Measurements from ENCODE around the gene LSM14B.

The LSM14B gene

DNA sequence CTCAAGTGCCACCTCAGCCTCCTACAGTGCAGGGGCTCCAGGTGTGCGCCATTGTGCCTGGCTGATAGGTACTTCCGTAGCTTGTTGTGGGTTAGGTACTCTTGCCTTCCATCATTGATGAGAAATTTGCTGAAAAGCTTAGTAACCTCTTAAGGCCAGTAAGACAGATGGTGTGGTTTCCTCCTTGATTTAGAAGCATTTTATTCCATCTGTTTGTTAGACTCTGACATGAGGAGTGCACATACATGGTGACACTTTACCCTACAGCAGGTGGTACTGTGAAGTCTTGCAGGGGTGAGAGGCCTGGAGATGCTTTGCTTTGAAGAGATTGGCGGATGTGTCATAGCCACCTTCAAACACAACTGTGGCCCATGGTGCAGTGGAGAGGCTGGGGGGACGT, 45.8 kb downstream of the LSM14B start:
- no peak overlapping the region for H3K27ac Mint-ChIP-seq
- H3K4me3 Mint-ChIP-seq, result no peak overlapping the region
- no peaks in the 10 kb centered on the region for H3K4me1 Mint-ChIP-seq (ENCODE audit: low read depth)
- H3K27me3 Mint-ChIP-seq, result no peaks in the 10 kb centered on the region
- no peaks in the 10 kb centered on the region for H3K9me3 Mint-ChIP-seq
- peaks cover 35% of the 10 kb centered on the region for H3K36me3 Mint-ChIP-seq (ENCODE audit: low read depth)

DNA sequence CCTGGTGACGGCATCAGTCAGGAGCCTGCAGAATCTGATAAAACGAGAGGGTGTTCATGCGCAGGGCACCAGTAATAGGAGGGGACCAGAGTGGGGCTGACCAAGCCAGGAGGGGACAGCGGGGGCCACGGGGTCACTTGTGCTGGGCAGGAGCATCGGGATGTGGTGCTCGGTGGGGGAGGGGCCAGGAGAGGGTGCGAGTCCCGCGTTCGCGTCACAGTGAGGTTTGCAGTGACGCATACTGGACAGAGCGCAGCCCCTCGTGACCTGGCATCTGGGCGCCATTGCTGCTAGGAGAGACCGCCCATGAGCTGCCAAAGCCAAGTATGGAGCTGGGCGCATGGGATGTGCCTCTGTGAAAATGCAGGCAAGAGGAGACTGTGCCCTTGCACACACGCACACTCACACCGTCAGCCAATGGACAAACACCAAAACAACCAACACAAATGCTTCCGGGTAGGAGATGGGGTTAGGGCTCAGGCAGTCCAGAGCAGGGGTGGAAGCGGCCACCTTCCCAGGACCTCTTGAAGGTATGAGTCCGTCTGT, 46.7 kb downstream of the LSM14B start:
- H3K4me3 Mint-ChIP-seq, result no peak overlapping the region
- H3K36me3 Mint-ChIP-seq (ENCODE audit: low read depth), result peaks cover 31% of the 10 kb centered on the region
- no peaks in the 10 kb centered on the region for H3K9me3 Mint-ChIP-seq
- H3K27ac Mint-ChIP-seq, result no peak overlapping the region
- H3K27me3 Mint-ChIP-seq, result no peaks in the 10 kb centered on the region
- H3K4me1 Mint-ChIP-seq (ENCODE audit: low read depth), result no peaks in the 10 kb centered on the region

DNA sequence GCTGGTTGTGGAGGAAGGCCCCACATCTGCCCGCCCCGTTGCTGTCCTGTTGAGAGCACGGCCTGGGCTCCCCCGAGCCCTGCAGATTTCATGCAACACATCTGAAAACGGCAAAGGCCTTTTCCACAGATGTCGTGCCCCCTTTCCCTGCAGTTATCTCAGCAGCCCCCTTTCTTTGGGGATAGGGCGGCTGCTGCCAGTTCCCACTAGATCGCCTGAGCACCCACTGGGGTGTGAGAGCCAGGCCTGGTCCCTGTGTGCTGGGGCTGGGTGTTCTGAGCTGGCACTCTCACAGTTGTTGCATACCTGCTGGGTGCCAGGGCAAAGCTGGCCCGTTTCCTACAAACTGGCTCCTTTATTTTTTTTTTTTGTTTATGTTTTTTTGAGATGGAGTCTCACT, 48.3 kb downstream of the LSM14B start:
- H3K27ac Mint-ChIP-seq, result no peak overlapping the region
- H3K36me3 Mint-ChIP-seq (ENCODE audit: low read depth), result peaks cover 37% of the 10 kb centered on the region

DNA sequence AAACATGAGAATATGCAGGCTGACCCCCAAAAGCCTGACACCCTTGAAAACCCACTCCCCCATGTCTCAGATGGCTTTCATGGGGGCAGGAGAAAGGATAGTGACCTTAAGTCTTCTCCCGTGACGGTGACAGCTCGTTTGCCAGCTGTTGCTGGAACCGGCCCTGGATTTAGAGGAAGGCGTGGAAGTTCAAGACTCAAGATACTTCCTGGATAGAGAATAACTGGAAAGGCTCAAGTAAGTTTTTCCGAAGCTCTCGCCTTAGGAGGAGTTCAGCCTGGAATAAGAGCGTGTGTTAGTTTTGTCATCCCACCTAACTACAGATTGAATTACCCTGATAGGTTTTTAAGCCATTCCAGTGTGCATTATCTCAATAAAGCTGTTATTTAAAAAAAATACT, 49.0 kb downstream of the LSM14B start:
- no peak overlapping the region for H3K4me3 Mint-ChIP-seq
- no peaks in the 10 kb centered on the region for H3K4me1 Mint-ChIP-seq (ENCODE audit: low read depth)
- no peak overlapping the region for H3K27ac Mint-ChIP-seq
- no peaks in the 10 kb centered on the region for H3K27me3 Mint-ChIP-seq
- H3K36me3 Mint-ChIP-seq (ENCODE audit: low read depth), result peaks cover 35% of the 10 kb centered on the region
- no peaks in the 10 kb centered on the region for H3K9me3 Mint-ChIP-seq

More for the DNA sequence above, 48.3 kb downstream of the LSM14B start:
- Mint-ChIP-seq H3K9me3 (no peaks in the 10 kb centered on the region), H3K27me3 (no peaks in the 10 kb centered on the region), H3K4me3 (no peak overlapping the region), H3K4me1 (ENCODE audit: low read depth) (no peaks in the 10 kb centered on the region)

DNA sequence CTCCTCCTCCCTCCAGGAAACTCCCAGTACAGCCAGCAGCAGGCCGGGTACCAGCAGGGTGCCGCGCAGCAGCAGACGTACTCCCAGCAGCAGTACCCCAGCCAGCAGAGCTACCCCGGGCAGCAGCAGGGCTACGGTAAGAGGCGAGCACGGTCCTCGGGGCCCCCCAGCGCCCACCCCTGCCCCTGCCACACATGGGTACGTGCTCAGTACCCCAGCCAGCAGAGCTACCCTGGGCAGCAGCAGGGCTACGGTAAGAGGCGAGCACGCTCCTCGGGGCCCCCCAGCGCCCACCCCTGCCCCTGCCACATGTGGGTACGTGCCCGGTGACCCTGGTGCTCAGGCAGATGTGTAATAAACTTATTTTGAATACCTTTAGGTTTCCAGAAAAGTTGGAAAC, 50.4 kb downstream of the LSM14B start:
- Mint-ChIP-seq H3K4me1 (ENCODE audit: low read depth) (no peaks in the 10 kb centered on the region), H3K27me3 (no peaks in the 10 kb centered on the region), H3K36me3 (ENCODE audit: low read depth) (peaks cover 31% of the 10 kb centered on the region), H3K9me3 (no peaks in the 10 kb centered on the region), H3K4me3 (no peak overlapping the region), H3K27ac (no peak overlapping the region)

DNA sequence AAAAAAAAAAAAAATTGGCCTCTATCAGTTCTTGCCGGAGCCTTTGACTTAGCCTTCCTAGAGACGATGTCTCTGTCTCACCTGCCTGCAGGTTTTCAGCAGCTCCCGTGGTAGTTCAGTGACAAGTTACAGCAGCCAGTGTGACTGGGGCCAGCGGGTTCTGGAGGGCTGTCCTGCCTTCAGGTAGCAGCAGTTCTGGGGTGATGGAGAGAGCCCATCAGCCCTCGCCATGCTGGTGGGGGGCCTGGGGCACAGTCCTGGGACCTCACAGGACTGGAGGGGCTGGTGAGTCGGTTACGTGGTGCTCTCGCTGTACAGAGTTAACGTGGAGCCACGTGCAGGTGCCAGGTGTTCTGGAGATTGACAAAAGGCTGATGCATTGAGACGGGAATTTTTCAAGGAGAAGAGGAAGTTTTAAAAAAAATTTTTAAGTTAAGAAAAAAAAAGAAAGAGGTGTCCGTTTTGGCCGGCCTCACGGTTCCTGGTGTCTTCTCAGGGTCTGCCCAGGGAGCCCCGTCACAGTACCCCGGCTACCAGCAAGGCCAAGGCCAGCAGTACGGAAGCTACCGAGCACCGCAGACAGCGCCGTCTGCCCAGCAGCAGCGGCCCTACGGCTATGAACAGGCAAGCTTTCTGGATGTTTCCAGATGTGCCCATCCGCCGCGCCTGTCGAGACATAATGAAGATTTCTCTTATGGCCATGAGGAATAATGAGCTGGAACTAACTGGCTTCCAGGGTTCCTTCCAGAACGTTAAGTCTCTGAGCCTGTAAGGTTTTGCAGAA, 51.9 kb downstream of the LSM14B start:
- no peaks in the 10 kb centered on the region for H3K4me1 Mint-ChIP-seq (ENCODE audit: low read depth)
- H3K36me3 Mint-ChIP-seq (ENCODE audit: low read depth), result peaks cover 26% of the 10 kb centered on the region
- no peaks in the 10 kb centered on the region for H3K27me3 Mint-ChIP-seq
- no peak overlapping the region for H3K27ac Mint-ChIP-seq
- no peaks in the 10 kb centered on the region for H3K9me3 Mint-ChIP-seq
- H3K4me3 Mint-ChIP-seq, result no peak overlapping the region

DNA sequence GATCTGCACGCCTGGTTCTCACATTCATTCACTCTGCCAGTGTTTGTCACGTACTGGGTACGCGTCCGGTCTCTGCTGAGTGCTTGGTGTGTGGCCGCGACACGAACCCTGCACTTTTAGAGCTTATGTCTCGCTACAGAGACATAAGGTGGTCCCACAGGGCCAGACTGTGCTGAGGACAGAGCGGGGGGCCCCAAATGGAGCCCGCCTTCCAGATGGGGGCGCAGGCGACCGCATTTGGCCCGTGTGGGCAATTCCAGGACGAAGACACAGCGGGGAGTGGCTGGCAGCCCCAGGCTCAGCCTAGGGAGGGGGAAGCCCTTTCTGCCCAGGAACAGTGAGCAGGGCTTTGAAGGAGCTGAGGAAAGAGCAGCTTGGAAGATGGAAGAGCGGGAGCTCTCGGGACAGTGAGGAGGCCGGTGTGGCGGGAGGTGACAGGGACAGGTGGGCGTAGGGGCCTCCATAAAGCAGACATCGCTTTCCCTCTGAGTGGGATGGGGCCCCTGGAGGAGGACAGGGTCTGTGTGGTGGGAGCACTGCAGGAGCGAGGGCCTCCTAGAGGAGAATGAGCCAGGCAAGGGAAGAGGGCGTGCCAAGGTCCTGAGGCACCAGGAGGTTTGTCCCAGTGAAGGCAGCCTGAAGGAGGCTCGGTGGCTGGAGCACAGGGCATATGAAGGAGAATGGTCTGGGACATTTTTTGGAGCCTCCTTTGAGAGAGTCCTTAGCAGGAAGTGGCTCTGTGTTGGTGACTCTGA, 52.8 kb downstream of the LSM14B start:
- H3K4me1 Mint-ChIP-seq (ENCODE audit: low read depth), result no peaks in the 10 kb centered on the region
- H3K36me3 Mint-ChIP-seq (ENCODE audit: low read depth), result peaks cover 25% of the 10 kb centered on the region
- no peak overlapping the region for H3K27ac Mint-ChIP-seq
- no peaks in the 10 kb centered on the region for H3K27me3 Mint-ChIP-seq
- no peak overlapping the region for H3K4me3 Mint-ChIP-seq
- no peaks in the 10 kb centered on the region for H3K9me3 Mint-ChIP-seq

DNA sequence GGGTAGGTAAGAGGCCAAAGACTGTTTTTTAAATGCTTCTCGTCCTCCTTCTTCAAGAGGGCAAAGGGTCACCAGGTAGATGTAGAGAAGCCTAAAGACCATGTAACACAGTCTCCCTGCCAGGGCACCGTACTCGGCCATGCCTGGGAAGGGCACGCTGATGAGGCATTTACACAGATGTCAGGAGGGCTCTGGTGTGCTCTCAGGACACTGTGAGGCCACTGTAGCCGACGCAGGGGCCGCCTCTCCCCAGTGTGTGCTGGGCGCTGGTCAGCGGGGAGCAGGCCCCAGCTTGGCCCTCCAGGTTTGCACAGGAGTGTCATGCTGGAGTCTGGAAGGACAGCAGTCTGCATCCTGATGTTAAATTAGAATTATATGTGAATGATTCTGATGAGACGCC, 53.4 kb downstream of the LSM14B start:
- H3K9me3 Mint-ChIP-seq, result no peaks in the 10 kb centered on the region
- H3K4me3 Mint-ChIP-seq, result no peak overlapping the region
- H3K27ac Mint-ChIP-seq, result no peak overlapping the region
- peaks cover 28% of the 10 kb centered on the region for H3K36me3 Mint-ChIP-seq (ENCODE audit: low read depth)
- H3K4me1 Mint-ChIP-seq (ENCODE audit: low read depth), result no peaks in the 10 kb centered on the region
- no peaks in the 10 kb centered on the region for H3K27me3 Mint-ChIP-seq

DNA sequence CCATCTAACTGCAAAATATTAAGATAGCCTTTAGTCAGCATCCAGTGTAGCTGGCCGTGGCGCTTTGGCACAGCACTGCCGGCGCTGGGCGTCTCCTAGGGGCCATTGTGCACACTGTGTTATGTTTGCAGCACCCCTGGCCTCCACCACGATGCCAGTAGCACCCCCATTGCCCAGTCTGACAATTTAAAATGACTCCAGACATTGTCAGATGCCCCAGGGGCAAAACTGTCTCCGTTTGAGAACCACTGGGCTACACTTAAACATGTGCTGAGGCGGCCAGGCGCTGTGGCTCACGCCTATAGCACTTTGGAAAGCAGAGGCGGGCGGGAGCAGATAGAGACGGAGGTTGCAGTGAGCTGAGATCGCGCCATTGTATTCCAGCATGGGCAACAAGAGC, 54.6 kb downstream of the LSM14B start:
- H3K9me3 Mint-ChIP-seq, result no peaks in the 10 kb centered on the region

DNA sequence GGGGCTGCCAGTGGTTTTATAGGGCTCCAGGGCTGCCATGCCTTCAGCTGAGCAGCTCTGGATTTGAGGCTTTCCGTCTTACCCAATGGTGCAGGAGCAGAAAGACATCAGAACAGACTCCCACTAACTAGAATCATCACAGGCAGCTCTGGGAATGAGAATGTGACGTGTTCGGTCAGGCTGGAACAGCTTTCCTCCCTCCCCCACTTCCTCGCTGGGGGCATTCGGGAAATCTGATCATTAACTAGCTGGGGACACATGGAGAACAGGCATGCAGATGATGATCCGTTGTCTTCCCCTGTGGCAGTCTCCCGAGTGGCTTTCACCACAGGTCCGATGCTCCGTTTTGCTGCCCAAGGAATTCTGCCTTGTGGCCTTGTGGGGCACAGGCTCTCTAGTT, 55.0 kb downstream of the LSM14B start:
- peaks cover 26% of the 10 kb centered on the region for H3K36me3 Mint-ChIP-seq (ENCODE audit: low read depth)
- H3K4me1 Mint-ChIP-seq (ENCODE audit: low read depth), result peaks cover 8% of the 10 kb centered on the region
- no peaks in the 10 kb centered on the region for H3K27me3 Mint-ChIP-seq
- H3K9me3 Mint-ChIP-seq, result no peaks in the 10 kb centered on the region
- H3K4me3 Mint-ChIP-seq, result no peak overlapping the region
- no peak overlapping the region for H3K27ac Mint-ChIP-seq

More for the DNA sequence above, 54.6 kb downstream of the LSM14B start:
- Mint-ChIP-seq H3K27me3 (no peaks in the 10 kb centered on the region), H3K36me3 (ENCODE audit: low read depth) (peaks cover 28% of the 10 kb centered on the region), H3K4me1 (ENCODE audit: low read depth) (peaks cover 4% of the 10 kb centered on the region), H3K4me3 (no peak overlapping the region), H3K27ac (no peak overlapping the region)

DNA sequence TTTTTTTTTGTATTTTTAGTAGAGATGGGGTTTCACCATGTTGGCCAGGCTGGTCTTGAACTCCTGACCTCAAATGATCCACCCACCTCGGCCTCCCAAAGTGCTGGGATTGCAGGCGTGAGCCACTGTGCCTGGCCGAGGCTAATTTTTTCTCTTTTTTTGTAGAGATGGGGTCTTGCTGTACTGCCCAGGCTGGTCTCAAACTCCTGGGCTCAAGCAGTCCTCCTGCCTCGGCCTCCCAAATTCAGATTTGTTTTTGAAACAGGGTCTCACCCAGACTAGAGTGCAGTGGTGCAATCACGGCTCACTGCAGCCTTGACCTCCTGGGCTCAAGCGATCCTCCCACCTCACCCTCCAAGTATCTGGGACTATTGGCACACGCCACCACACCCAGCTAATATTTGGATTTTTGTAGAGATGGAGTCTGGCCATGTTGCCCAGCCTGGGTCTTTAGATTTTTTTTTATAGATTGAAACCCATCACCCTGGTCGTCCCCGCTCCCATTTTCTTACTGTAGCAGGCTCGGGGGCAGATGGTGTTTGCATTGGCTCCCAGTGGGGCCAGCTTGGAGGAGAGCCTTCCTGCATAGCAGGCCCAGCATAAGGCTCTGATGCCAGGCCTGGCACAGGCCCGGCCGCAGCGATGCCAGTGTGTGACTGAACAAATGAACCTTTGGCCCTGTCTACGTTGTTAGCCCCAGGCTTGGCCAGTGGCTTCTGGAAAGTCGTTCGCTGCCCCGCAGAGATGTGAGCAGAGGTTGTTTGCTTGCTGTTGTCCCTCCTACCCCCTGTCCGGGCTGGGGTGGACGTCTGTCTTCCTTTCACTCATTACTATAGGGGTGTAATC, 56.3 kb downstream of the LSM14B start:
- Mint-ChIP-seq H3K27ac (no peak overlapping the region), H3K4me3 (no peak overlapping the region), H3K36me3 (ENCODE audit: low read depth) (peaks cover 24% of the 10 kb centered on the region), H3K9me3 (no peaks in the 10 kb centered on the region), H3K27me3 (no peaks in the 10 kb centered on the region), H3K4me1 (ENCODE audit: low read depth) (peaks cover 11% of the 10 kb centered on the region)

DNA sequence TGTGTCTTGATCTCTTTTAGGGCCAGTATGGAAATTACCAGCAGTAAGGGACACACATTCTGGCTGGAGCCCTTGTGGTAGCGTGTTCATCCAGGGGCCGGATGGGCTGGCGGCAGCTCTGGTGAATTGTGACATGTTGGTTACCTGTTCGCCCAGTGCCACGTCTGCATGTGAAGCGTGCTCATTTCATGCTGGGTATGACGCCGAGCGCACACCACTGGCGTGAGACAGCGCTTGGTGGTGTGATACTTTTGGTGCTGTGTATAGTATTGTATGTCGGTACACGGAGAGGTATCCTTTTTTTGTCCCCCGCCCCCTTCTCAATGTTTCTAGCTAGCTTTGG, 56.9 kb downstream of the LSM14B start:
- Mint-ChIP-seq H3K27ac (no peak overlapping the region), H3K27me3 (no peaks in the 10 kb centered on the region), H3K9me3 (no peaks in the 10 kb centered on the region), H3K36me3 (ENCODE audit: low read depth) (peaks cover 22% of the 10 kb centered on the region), H3K4me1 (ENCODE audit: low read depth) (peaks cover 16% of the 10 kb centered on the region), H3K4me3 (no peak overlapping the region)

DNA sequence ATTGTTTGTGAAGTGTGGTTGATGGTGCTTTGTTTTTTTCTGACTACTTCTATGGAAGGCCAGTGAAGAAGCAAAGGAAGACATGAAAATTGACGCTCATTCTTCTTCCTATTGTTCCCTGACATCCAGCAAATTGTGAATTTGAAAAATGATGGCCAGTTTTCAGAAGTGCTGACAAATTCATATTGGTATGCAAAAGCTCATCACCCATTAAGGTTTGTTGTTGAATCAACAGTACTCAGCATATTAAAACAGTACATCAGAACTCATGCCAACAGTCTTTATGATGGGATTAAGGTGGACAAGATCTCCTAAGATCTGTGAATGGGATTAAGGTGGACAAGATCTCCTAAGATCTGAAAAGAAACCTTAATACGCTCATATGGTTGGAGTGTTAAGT, 59.5 kb downstream of the LSM14B start:
- Mint-ChIP-seq H3K4me1 (ENCODE audit: low read depth) (peaks cover 25% of the 10 kb centered on the region), H3K9me3 (no peaks in the 10 kb centered on the region), H3K27ac (peak overlapping the region; percentile 92), H3K4me3 (peak overlapping the region; percentile 90), H3K27me3 (no peaks in the 10 kb centered on the region), H3K36me3 (ENCODE audit: low read depth) (peaks cover 15% of the 10 kb centered on the region)

DNA sequence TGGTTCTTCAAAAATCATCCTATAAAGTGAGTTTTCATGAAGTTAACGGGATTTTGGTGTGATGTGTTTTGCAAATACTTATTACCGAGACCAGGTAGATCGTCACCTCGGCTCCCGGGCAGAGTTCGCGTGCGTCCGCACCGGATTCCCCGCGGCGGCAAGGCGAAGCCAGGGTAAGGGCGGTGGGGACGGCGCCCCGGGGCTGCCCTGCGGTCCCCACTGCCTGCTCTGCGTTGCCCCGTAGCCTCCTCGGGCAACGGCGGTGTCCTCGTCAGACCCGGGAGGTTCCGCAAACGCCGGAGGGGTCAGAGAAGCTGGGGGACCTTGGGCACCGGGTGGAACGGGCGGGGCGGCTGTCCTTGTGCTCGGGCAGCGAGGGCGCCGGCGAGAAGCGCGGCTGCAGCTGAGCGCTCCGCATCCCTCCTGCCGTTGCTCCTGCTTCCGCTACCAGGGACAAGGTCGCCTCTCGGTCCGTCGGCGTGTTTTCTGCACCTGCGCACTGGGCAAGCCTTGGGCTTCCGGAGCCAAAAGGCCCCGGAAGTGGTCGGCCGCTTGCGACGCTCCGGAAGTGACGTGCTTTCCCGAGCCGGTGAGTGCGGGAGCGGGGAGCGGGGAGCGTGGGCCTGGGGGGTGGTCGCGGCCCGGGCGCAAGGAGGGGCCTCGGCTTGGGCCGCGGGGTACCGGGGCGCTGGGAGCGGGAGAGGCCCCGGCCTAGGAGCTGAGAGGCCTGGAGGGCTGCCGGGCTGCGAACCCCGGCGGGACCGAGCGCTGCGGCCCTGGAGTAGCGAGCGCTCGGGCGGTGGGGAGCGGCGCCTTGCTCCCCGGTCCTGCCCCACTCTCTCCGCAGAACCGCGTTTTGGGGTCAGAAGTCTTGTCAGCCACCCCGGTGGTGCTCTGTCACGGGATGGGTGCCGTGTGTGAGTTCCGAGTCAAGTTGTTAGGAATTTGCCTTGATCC, 60.5 kb downstream of the LSM14B start, which contains the start of gene MTG2:
TSS of gene MTG2 (plus strand) at position 560 of the 957 bp plus-strand sequence. CDS start 10,393 bp downstream, outside the sequence.
- peaks cover 34% of the 10 kb centered on the region for H3K4me1 Mint-ChIP-seq (ENCODE audit: low read depth)
- peak within 1 kb of the TSS; percentile 92 for H3K27ac Mint-ChIP-seq
- no peaks in the 10 kb centered on the region for H3K9me3 Mint-ChIP-seq
- H3K36me3 Mint-ChIP-seq (ENCODE audit: low read depth), result peaks cover 15% of the 10 kb centered on the region
- H3K4me3 Mint-ChIP-seq, result peak within 1 kb of the TSS; percentile 90
- no peaks in the 10 kb centered on the region for H3K27me3 Mint-ChIP-seq
